HEK293 (cell line): ENCODE measurements around the gene ASCC3.

Experiments used
- BCL11B ChIP-seq: fragments of 450-650 bp; formaldehyde crosslinking; IDR thresholded peaks from 2 replicates; pipeline ENCODE4 v1.5.1; 2016; ENCODE audit warnings: low read depth, missing biosample characterization, missing genetic modification characterization
- FEZF1 ChIP-seq: fragments of 450-650 bp; formaldehyde crosslinking; IDR thresholded peaks from 2 replicates; pipeline ENCODE4 v1.5.1; 2016; ENCODE audit warnings: missing biosample characterization, missing genetic modification characterization
- GLIS2 ChIP-seq: fragments of 450-650 bp; formaldehyde crosslinking; IDR thresholded peaks from 2 replicates; pipeline ENCODE4 v1.5.1; 2016; ENCODE audit warnings: missing biosample characterization, missing genetic modification characterization
- HOXD13 ChIP-seq: sonication (generic); formaldehyde crosslinking; IDR thresholded peaks from 2 replicates; pipeline ENCODE4 v1.8.0; 2022; ENCODE audit warnings: missing genetic modification reagents, borderline replicate concordance
- OSR2 ChIP-seq: fragments of 450-650 bp; formaldehyde crosslinking; IDR thresholded peaks from 2 replicates; pipeline ENCODE4 v1.5.1; 2016; ENCODE audit warnings: missing biosample characterization, missing genetic modification characterization
- OVOL3 ChIP-seq: fragments of 450-650 bp; formaldehyde crosslinking; IDR thresholded peaks from 2 replicates; pipeline ENCODE4 v1.5.1; 2016; ENCODE audit warnings: missing biosample characterization, missing genetic modification characterization
- TCF7L2 ChIP-seq: IDR thresholded peaks from 2 replicates; pipeline ENCODE4 v1.6.1; 2011; ENCODE audit warnings: low read depth, mild to moderate bottlenecking, inconsistent platforms, low read length, moderate library complexity, borderline replicate concordance
- ZBTB48 ChIP-seq: fragments of 450-650 bp; formaldehyde crosslinking; IDR thresholded peaks from 2 replicates; pipeline ENCODE4 v1.5.1; 2016; ENCODE audit warnings: missing biosample characterization, missing genetic modification characterization
- ZNF121 ChIP-seq: fragments of 450-650 bp; formaldehyde crosslinking; IDR thresholded peaks from 2 replicates; pipeline ENCODE4 v1.5.1; 2016; ENCODE audit warnings: missing biosample characterization, missing genetic modification characterization
- ZNF146 ChIP-seq: fragments of 450-650 bp; formaldehyde crosslinking; IDR thresholded peaks from 2 replicates; pipeline ENCODE4 v1.5.1; 2016; ENCODE audit warnings: missing biosample characterization, missing genetic modification characterization
- ZNF175 ChIP-seq: fragments of 450-650 bp; formaldehyde crosslinking; IDR thresholded peaks from 2 replicates; pipeline ENCODE4 v1.5.1; 2016; ENCODE audit warnings: missing biosample characterization, missing genetic modification characterization
- ZNF221 ChIP-seq: fragments of 450-650 bp; formaldehyde crosslinking; IDR thresholded peaks from 2 replicates; pipeline ENCODE4 v1.5.1; 2017; ENCODE audit warnings: missing biosample characterization, missing genetic modification characterization, borderline replicate concordance
- ZNF23 ChIP-seq: fragments of 450-650 bp; formaldehyde crosslinking; IDR thresholded peaks from 2 replicates; pipeline ENCODE4 v1.5.1; 2016; ENCODE audit warnings: missing biosample characterization, missing genetic modification characterization, borderline replicate concordance
- ZNF280D ChIP-seq: fragments of 450-650 bp; formaldehyde crosslinking; IDR thresholded peaks from 2 replicates; pipeline ENCODE4 v1.5.1; 2016; ENCODE audit warnings: missing biosample characterization, missing genetic modification characterization
- ZNF292 ChIP-seq: fragments of 450-650 bp; formaldehyde crosslinking; IDR thresholded peaks from 2 replicates; pipeline ENCODE4 v1.5.1; 2016; ENCODE audit warnings: low read depth, missing biosample characterization, missing genetic modification characterization, borderline replicate concordance
- ZNF335 ChIP-seq: fragments of 450-650 bp; formaldehyde crosslinking; conservative IDR thresholded peaks from 2 replicates; pipeline ENCODE4 v1.5.1; 2016; ENCODE audit warnings: missing biosample characterization, missing genetic modification characterization
- ZNF449 ChIP-seq: fragments of 450-650 bp; formaldehyde crosslinking; IDR thresholded peaks from 2 replicates; pipeline ENCODE4 v1.5.1; 2017; ENCODE audit warnings: missing biosample characterization, mild to moderate bottlenecking, missing genetic modification characterization, moderate library complexity
- ZNF571 ChIP-seq: fragments of 450-650 bp; formaldehyde crosslinking; IDR thresholded peaks from 2 replicates; pipeline ENCODE4 v1.5.0; 2017; ENCODE audit warnings: missing biosample characterization, missing genetic modification characterization
- ZNF623 ChIP-seq: fragments of 450-650 bp; formaldehyde crosslinking; IDR thresholded peaks from 2 replicates; pipeline ENCODE4 v1.5.1; 2016; ENCODE audit warnings: missing biosample characterization, missing genetic modification characterization
- ZNF626 ChIP-seq: fragments of 450-650 bp; sonication (Bioruptor Pico); formaldehyde crosslinking; IDR thresholded peaks from 2 replicates; pipeline ENCODE4 v1.5.1; 2018; ENCODE audit warnings: missing biosample characterization, missing genetic modification characterization, inconsistent platforms
- ZNF664 ChIP-seq: fragments of 450-650 bp; formaldehyde crosslinking; IDR thresholded peaks from 2 replicates; pipeline ENCODE4 v1.5.1; 2016; ENCODE audit warnings: missing biosample characterization, missing genetic modification characterization
- ZNF707 ChIP-seq: fragments of 450-650 bp; formaldehyde crosslinking; IDR thresholded peaks from 2 replicates; pipeline ENCODE4 v1.5.1; 2016; ENCODE audit warnings: missing biosample characterization, missing genetic modification characterization
- ZNF830 ChIP-seq: fragments of 450-650 bp; IDR thresholded peaks from 2 replicates; pipeline ENCODE4 v1.5.0; 2018; ENCODE audit warnings: missing biosample characterization, missing genetic modification characterization, low read depth, mild to moderate bottlenecking, moderate library complexity
- TF ChIP-seq, protein P1 (sequence below): fragments of 450-650 bp; formaldehyde crosslinking; IDR thresholded peaks from 2 replicates; pipeline ENCODE4 v1.5.1; 2016; ENCODE audit warnings: missing biosample characterization, missing genetic modification characterization
- TF ChIP-seq, protein P2 (sequence below): fragments of 450-650 bp; formaldehyde crosslinking; IDR thresholded peaks from 2 replicates; pipeline ENCODE4 v1.5.1; 2016; ENCODE audit warnings: missing biosample characterization, missing genetic modification characterization

The ASCC3 gene

GRCh38 chr6:100592929-100593328, 288.2 kb downstream of the ASCC3 start (continued):
- TF ChIP-seq ZNF280D (tag by site-specific recombination): no peak
- TF ChIP-seq ZNF449: peak; percentile 79; the same call in 1 of the 2 replicates
- TF ChIP-seq ZNF707: no peak
- TF ChIP-seq, protein P1, sequence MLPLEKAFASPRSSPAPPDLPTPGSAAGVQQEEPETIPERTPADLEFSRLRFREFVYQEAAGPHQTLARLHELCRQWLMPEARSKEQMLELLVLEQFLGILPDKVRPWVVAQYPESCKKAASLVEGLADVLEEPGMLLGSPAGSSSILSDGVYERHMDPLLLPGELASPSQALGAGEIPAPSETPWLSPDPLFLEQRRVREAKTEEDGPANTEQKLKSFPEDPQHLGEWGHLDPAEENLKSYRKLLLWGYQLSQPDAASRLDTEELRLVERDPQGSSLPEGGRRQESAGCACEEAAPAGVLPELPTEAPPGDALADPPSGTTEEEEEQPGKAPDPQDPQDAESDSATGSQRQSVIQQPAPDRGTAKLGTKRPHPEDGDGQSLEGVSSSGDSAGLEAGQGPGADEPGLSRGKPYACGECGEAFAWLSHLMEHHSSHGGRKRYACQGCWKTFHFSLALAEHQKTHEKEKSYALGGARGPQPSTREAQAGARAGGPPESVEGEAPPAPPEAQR (tag by site-specific recombination): no peak
- TF ChIP-seq ZNF23 (tag by site-specific recombination): no peak
- TF ChIP-seq ZNF121: peak; percentile 84
- TF ChIP-seq ZNF626 (tag by site-specific recombination): peak; percentile 18; the same call in 1 of the 2 replicates
- TF ChIP-seq ZNF335 (tag by site-specific recombination): no peak
- TF ChIP-seq, protein P2, sequence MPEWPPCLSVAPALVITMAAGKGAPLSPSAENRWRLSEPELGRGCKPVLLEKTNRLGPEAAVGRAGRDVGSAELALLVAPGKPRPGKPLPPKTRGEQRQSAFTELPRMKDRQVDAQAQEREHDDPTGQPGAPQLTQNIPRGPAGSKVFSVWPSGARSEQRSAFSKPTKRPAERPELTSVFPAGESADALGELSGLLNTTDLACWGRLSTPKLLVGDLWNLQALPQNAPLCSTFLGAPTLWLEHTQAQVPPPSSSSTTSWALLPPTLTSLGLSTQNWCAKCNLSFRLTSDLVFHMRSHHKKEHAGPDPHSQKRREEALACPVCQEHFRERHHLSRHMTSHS (tag by site-specific recombination): peak; percentile 99
- no peak for TF ChIP-seq ZNF571 (tag by site-specific recombination)
- peak; percentile 97 for TF ChIP-seq BCL11B (tag by site-specific recombination)
- TF ChIP-seq ZNF175 (tag by site-specific recombination): no peak
- peak; percentile 70; the same call in 1 of the 2 replicates for TF ChIP-seq ZNF221 (tag by site-specific recombination)
- TF ChIP-seq OSR2 (tag by site-specific recombination): peak; percentile 98
- TF ChIP-seq ZNF292 (tag by site-specific recombination): no peak
- TF ChIP-seq TCF7L2: peak; percentile 97
- no peak; the same call in 1 of the 2 replicates for TF ChIP-seq GLIS2 (tag by site-specific recombination)
- peak; percentile 68; the same call in 1 of the 2 replicates for TF ChIP-seq ZNF664 (tag by site-specific recombination)
- peak; percentile 99 for TF ChIP-seq FEZF1 (tag by site-specific recombination)
- no peak for TF ChIP-seq HOXD13
- no peak for TF ChIP-seq ZNF623 (tag by site-specific recombination)
- TF ChIP-seq ZBTB48 (tag by site-specific recombination): no peak
- TF ChIP-seq OVOL3: peak; percentile 87
- TF ChIP-seq ZNF830 (tag by site-specific recombination): no peak
- peak; percentile 60; the same call in 1 of the 2 replicates for TF ChIP-seq ZNF146 (tag by site-specific recombination)
